ENCODE results near the gene CRACDL. TPM values are rescaled to one million over a fixed set of nuclear protein-coding genes. Genes with fewer than 3 reads are reported as not detected.
A peak's percentile ranks its signal among the peaks of the same experiment; 100 is the strongest.

The CRACDL gene
- total and polyA plus RNA-seq, 2 of the 13 experiments (the other 11 are each of a cell fraction or from before 2014, with no cell fraction given), result 0.15 to 0.26 TPM

DNA sequence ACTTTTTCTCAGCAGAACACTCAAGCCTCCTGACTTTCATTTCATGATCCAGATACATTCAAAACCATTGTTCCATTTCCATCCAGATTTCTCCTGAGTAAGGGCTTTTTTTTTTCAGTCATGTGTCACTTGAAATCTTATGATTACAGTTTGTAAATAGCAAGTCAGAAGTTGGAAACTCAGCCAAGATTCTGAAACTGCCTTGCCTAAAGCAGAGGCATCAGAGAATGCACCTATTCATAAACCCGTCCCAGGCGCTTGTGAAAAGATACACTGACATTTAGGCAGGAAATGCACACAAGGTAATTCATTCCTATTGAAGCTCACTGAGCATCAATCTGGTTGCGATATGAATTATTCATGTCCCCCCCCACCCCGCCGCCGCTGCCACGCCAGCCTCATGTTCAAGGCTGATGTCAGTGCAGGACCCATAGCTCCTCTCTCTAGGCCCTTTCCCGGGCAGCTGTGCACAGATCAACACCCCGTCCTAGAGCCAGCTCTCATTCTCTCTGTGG is 174.7 kb downstream of the CRACDL start (continued):
- TF ChIP-seq PRPF4 (IDR thresholded peaks at IDR 0.05; ENCODE audit: low read depth, low read length, poor library complexity, severe bottlenecking) (peak; percentile 18), ZNF251 (CRISPR knock-in tag; IDR thresholded peaks at IDR 0.05) (no peak), HOXA5 (CRISPR knock-in tag; IDR thresholded peaks at IDR 0.05) (no peak), ZNF687 (CRISPR knock-in tag; IDR thresholded peaks at IDR 0.05) (peak; percentile 25; the same call in 1 of the 2 replicates), SMARCE1 (IDR thresholded peaks at IDR 0.05; ENCODE audit: borderline replicate concordance) (no peak), TEAD2 (CRISPR knock-in tag; IDR thresholded peaks at IDR 0.05) (no peak), ZNF512B (CRISPR knock-in tag; IDR thresholded peaks at IDR 0.05; ENCODE audit: borderline replicate concordance) (no peak), ZNF777 (CRISPR knock-in tag; IDR thresholded peaks at IDR 0.05) (no peak), ZSCAN25 (CRISPR knock-in tag; IDR thresholded peaks at IDR 0.05) (no peak), ETV5 (CRISPR knock-in tag; IDR thresholded peaks at IDR 0.05; ENCODE audit: borderline replicate concordance) (no peak), YY1 (IDR thresholded peaks at IDR 0.05; ENCODE audit: insufficient read depth, insufficient replicate concordance, low read depth, low read length) (no peak), GZF1 (CRISPR knock-in tag; IDR thresholded peaks at IDR 0.05) (no peak), MTA3 (CRISPR knock-in tag; IDR thresholded peaks at IDR 0.05) (no peak), MAFK (conservative IDR thresholded peaks at IDR 0.05 in 1 of 2, IDR thresholded peaks at IDR 0.05 in 1 of 2; ENCODE audit: low read length in 2 of 2) (peak; percentile 11 to 53; a peak in 2 of 4 replicates), ZNF75D (CRISPR knock-in tag; IDR thresholded peaks at IDR 0.05; ENCODE audit: borderline replicate concordance) (no peak), ZNF562 (CRISPR knock-in tag; IDR thresholded peaks at IDR 0.05; ENCODE audit: borderline replicate concordance) (no peak), ZNF589 (CRISPR knock-in tag; conservative IDR thresholded peaks at IDR 0.05) (no peak), TOPORS (CRISPR knock-in tag; IDR thresholded peaks at IDR 0.05) (no peak), MAFF (IDR thresholded peaks at IDR 0.05; ENCODE audit: low read depth, low read length) (peak; percentile 52), KLF11 (CRISPR knock-in tag; IDR thresholded peaks at IDR 0.05) (no peak), CBX1 (IDR thresholded peaks at IDR 0.05; ENCODE audit: low read depth) (no peak), ZNF430 (CRISPR knock-in tag; IDR thresholded peaks at IDR 0.05) (no peak), CENPT (CRISPR knock-in tag; IDR thresholded peaks at IDR 0.05; ENCODE audit: low read depth) (no peak)
